Measurements from ENCODE around the gene DYRK1A. TPM values are rescaled to one million over a fixed set of nuclear protein-coding genes. Genes with fewer than 3 reads are reported as not detected.

Gene DYRK1A
- total and polyA plus RNA-seq, 2 of the 13 experiments (the other 11 are each of a cell fraction or from before 2014, with no cell fraction given): 24.6 to 34.2 TPM

- TF ChIP-seq ARID5B (CRISPR knock-in tag; IDR thresholded peaks at IDR 0.05) (no peak), ZNF800 (CRISPR knock-in tag; IDR thresholded peaks at IDR 0.05) (peak; percentile 44; the same call in 1 of the 2 replicates), ZNF556 (CRISPR knock-in tag; IDR thresholded peaks at IDR 0.05; ENCODE audit: borderline replicate concordance) (no peak), UBTF (CRISPR knock-in tag; IDR thresholded peaks at IDR 0.05) (peak; percentile 28; the same call in 1 of the 2 replicates), POLR2G (IDR thresholded peaks at IDR 0.05; ENCODE audit: low read depth, low read length) (no peak), NBN (conservative IDR thresholded peaks at IDR 0.05) (no peak), ZNF331 (CRISPR knock-in tag; IDR thresholded peaks at IDR 0.05) (peak; percentile 30; the same call in 1 of the 2 replicates), SOX5 (CRISPR knock-in tag; IDR thresholded peaks at IDR 0.05; ENCODE audit: borderline replicate concordance) (no peak), ZBTB26 (CRISPR knock-in tag; IDR thresholded peaks at IDR 0.05; ENCODE audit: borderline replicate concordance) (no peak), CENPBD1 (CRISPR knock-in tag; IDR thresholded peaks at IDR 0.05; ENCODE audit: borderline replicate concordance, low read depth) (no peak), ZNF646 (CRISPR knock-in tag; IDR thresholded peaks at IDR 0.05) (no peak), ZNF7 (CRISPR knock-in tag; IDR thresholded peaks at IDR 0.05) (no peak)
Observed at GRCh38 chr21:37551331-37551992, 184.9 kb downstream of the DYRK1A start (continued).
